GM21825 (cell line): ENCODE results near the gene FBXO30.

Experiments used
- ATAC-seq: cut with Tn5 transposase; IDR thresholded peaks from one replicate; pipeline ENCODE4 v1.9.1; 2021; ENCODE audit warnings: mild to moderate bottlenecking, moderate library complexity; ENCODE audit not compliant: unreplicated experiment

FBXO30 gene

DNA sequence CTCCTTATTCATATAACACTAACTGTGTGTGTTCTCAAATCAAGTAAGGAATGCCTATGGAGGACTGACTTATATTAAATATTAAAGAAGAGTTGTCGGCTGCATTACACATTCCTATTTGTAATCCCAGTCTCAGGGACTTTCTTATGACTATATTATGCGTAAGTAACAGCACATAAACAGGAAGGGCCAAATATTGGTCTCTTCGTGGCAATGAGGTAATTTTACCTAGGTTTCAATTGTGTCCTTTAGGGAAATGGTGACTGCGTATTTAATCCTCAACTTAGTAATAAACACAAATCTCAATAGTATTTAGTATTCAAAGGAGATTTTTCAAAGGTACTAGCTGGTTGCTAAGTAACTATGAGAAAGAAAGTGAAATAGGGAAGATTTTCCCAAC is 56.5 kb downstream of the FBXO30 start:
- no peak for ATAC-seq

DNA sequence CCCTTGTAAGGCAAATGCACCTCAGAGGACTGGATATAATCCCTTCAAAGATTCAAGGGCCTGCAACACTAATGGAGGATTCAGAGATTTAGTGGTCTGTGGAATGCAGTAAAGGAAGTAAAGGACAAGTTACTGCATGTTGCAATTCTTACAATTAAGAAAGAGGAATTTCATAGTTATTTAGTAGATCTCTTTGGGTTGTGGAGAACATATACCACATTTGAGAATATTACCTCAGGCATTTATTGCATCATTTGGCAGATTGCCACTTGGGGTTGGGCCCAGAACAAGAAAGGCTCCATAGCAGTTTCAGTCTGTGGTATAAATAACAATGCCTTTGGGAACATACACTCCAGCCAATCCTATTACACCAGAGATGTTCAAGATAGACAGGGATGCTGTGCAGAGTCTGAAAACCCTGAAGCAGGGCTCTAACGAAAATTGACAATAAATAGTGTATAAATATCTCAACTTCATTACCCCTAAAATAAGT is 58.4 kb downstream of the FBXO30 start:
- ATAC-seq, result no peak

DNA sequence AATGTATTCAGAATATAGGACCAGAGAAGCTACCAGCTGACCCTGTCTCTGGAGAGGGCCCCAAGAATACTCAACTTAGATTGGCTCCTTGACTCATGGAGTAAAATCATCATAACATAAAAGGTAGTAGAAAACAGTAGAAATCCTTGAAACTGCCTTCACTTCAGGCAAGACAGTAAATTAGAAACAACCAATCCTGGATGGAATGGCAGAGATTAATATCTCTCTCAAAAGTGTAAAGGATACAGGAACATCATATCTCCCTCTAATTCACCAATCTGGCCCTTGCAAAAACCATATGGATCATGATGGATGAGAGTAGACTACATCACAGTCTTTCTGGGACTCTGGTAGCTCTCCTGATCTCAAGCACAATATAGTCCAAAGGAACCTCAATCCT is 58.9 kb downstream of the FBXO30 start:
- no peak for ATAC-seq

DNA sequence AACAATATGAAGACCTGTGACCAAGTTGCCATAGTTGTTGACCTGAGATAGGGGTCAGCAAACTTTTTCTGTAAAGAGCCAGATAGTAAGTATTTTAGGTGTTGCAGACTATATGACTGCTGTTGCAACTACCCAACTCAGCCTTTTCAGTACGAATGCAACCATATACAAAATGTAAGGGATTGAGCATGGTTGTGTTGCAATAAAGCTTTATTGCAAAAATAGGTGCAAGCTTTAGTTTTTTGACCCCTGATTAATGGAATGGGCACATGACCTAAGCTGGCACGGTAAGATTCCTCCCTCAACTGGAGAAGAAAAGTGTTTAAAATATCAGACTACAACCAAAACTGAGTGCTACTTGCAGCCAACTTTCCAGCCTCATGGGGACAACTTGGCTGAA is 62.0 kb downstream of the FBXO30 start:
- ATAC-seq, result no peak

DNA sequence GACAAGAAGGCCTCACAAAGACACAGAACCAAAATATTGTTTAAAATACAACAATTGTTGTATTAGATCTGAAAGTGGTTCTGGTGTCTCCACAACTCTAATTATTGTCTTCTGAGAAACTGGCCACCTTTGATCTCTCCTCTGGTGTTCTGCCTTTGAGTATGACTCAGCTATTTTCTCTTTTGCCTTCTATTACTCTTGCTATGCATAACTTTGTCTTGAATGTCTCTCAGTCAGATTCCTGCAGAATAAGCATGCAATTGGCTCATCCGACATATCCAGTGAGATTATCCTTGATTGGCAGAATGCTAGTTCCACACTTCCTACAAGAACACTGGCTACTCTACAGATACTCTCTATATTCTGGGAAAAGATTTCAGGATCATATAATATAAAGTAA is 65.0 kb downstream of the FBXO30 start:
- ATAC-seq, result no peak

DNA sequence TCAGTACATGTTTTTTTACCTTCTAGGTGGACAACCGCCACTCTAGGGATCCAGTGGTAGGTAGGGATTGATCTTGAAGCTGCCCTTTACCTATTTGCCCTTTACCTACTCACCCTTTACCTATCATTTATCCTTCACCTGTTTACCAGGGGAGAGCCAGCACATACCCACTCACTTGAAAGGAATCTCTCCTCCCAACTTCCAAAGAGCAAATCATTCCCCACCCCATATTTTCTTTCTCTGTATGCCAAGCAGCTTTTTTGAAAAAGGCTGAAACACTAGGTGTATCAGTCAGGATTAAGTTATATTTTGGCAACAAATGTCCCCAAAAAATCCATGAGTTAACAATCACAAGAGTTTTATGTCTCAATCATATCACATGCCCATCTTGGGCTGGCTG is 68.7 kb downstream of the FBXO30 start:
- ATAC-seq, result no peak

DNA sequence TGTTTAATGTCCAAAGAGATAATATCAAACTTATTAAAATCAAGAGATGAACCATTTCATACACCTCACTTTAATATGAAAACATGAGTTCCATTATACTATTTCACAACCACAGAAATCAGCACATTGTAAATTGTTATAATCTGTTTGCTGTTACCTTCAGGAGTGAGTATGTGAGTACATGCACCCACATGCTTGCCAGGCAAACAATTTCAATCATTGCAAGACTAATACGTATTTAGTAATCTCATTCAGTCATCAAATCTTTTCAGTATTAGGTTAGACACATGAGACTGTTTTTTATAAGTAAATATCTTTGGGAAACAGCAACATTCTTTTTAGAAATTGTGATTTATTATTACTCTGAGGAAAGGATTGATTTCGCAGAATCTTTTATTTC is 70.0 kb downstream of the FBXO30 start:
- ATAC-seq, result no peak
